ENCODE results near the gene PDE6H. TPM values are rescaled to one million over a fixed set of nuclear protein-coding genes. Genes with fewer than 3 reads are reported as not detected.

The PDE6H gene
- total RNA-seq, 1 donor from 2014 or later = not detected

- no peaks in the 10 kb centered on the region for H3K27me3 Mint-ChIP-seq
- no peak for TF ChIP-seq CTCF (IDR thresholded peaks at IDR 0.05; ENCODE audit: unreplicated experiment)
- H3K4me1 Mint-ChIP-seq (ENCODE audit: low read depth) = peaks cover 7% of the 10 kb centered on the region
These were observed 30.5 kb upstream of the PDE6H start for GRCh38 chr12:14942196-14942931.

GRCh38 chr12:14946162-14946561, 26.7 kb upstream of the PDE6H start:
- Mint-ChIP-seq H3K4me3 (ENCODE audit: low read depth) (no peak overlapping the region), H3K27ac (no peak overlapping the region), H3K36me3 (ENCODE audit: insufficient read depth) (no peaks in the 10 kb centered on the region), H3K9me3 (ENCODE audit: low read depth) (peaks cover 7% of the 10 kb centered on the region), H3K27me3 (no peaks in the 10 kb centered on the region), H3K4me1 (ENCODE audit: low read depth) (peaks cover 20% of the 10 kb centered on the region)
- no peak for TF ChIP-seq CTCF (IDR thresholded peaks at IDR 0.05; ENCODE audit: unreplicated experiment)
- no peak for DNase-seq (ENCODE audit: low spot score, unreplicated experiment)

More at GRCh38 chr12:14942196-14942931, 30.5 kb upstream of the PDE6H start:
- no peak overlapping the region for H3K4me3 Mint-ChIP-seq (ENCODE audit: low read depth)
- H3K9me3 Mint-ChIP-seq (ENCODE audit: low read depth) = peaks cover 12% of the 10 kb centered on the region
- no peak for DNase-seq (ENCODE audit: low spot score, unreplicated experiment)
- H3K36me3 Mint-ChIP-seq (ENCODE audit: insufficient read depth) = no peaks in the 10 kb centered on the region
- no peak overlapping the region for H3K27ac Mint-ChIP-seq

- Mint-ChIP-seq H3K27me3 (no peaks in the 10 kb centered on the region), H3K4me3 (ENCODE audit: low read depth) (no peak overlapping the region), H3K9me3 (ENCODE audit: low read depth) (peaks cover 6% of the 10 kb centered on the region), H3K4me1 (ENCODE audit: low read depth) (peaks cover 20% of the 10 kb centered on the region), H3K36me3 (ENCODE audit: insufficient read depth) (no peaks in the 10 kb centered on the region), H3K27ac (no peak overlapping the region)
- no peak for DNase-seq (ENCODE audit: low spot score, unreplicated experiment)
- no peak for TF ChIP-seq CTCF (IDR thresholded peaks at IDR 0.05; ENCODE audit: unreplicated experiment)
These were observed 26.0 kb upstream of the PDE6H start for GRCh38 chr12:14946861-14947260.

GRCh38 chr12:14948672-14949071, 24.2 kb upstream of the PDE6H start:
- H3K36me3 Mint-ChIP-seq (ENCODE audit: insufficient read depth) = no peaks in the 10 kb centered on the region
- peaks cover 20% of the 10 kb centered on the region for H3K4me1 Mint-ChIP-seq (ENCODE audit: low read depth)
- no peaks in the 10 kb centered on the region for H3K27me3 Mint-ChIP-seq
- no peak overlapping the region for H3K4me3 Mint-ChIP-seq (ENCODE audit: low read depth)
- no peak for DNase-seq (ENCODE audit: low spot score, unreplicated experiment)
- TF ChIP-seq CTCF (IDR thresholded peaks at IDR 0.05; ENCODE audit: unreplicated experiment) = no peak
- peak overlapping the region; percentile 71 for H3K27ac Mint-ChIP-seq
- H3K9me3 Mint-ChIP-seq (ENCODE audit: low read depth) = no peaks in the 10 kb centered on the region

GRCh38 chr12:14949631-14950030, 23.2 kb upstream of the PDE6H start:
- H3K4me3 Mint-ChIP-seq (ENCODE audit: low read depth) = no peak overlapping the region

More at GRCh38 chr12:14949631-14950030, 23.2 kb upstream of the PDE6H start:
- no peak for TF ChIP-seq CTCF (IDR thresholded peaks at IDR 0.05; ENCODE audit: unreplicated experiment)
- Mint-ChIP-seq H3K27ac (peak overlapping the region; percentile 30), H3K27me3 (no peaks in the 10 kb centered on the region), H3K36me3 (ENCODE audit: insufficient read depth) (no peaks in the 10 kb centered on the region), H3K9me3 (ENCODE audit: low read depth) (no peaks in the 10 kb centered on the region), H3K4me1 (ENCODE audit: low read depth) (peaks cover 20% of the 10 kb centered on the region)
- no peak for DNase-seq (ENCODE audit: low spot score, unreplicated experiment)
